NCI-H446 treated with DMSO at 0.1 percent for 48 hours (cell line): ENCODE measurements around the gene TUBA8.
"Not testable (repeated sequence)": the region's sequence is repeated elsewhere in the genome, so short reads cannot be mapped to it uniquely, and the experiment has no call there.

ENCODE experiments used
- DNase-seq: peaks from one replicate; lab custom pipeline; 2025; lab: John Stamatoyannopoulos, UW

The TUBA8 gene

DNA sequence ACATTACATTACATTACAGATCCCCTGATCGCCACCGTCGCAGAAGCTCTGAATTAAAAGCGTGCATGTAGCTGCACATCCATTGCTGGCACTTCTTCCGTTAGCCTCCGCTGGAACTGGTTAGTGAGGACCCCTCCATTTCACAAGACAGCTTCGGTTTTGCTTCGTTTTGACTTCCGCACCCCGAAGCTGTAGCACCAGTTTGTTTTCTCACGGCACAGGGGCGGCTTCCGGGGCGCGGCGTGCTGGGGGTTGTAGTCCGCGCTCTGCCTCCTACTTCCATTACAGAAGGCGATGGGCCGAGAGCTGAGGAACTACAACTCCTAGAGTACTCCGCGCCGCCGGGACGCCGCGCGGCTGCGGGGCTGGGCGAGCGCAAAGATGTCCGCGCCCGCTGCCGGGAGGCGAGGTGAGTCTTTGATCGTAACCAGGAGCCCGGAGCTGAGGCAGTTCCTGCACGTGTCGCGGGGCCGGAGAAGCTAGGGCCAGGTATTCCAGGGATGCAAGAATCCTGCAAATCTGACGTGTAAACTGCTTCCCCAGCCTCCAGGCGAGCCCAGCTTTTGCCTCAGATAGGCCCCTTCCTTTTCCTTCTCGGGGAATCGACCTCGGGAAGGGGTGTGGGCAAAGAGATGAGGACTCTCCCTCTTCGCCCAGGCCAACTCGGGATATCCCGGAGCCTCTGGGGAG lies 32.8 kb upstream of the TUBA8 start, which contains the start of gene PEX26:
Gene PEX26 (plus strand): TSS at position 352 of the 690 bp plus-strand sequence. CDS start 387 bp downstream, outside the sequence.
- DNase-seq, result peak; percentile 84

DNA sequence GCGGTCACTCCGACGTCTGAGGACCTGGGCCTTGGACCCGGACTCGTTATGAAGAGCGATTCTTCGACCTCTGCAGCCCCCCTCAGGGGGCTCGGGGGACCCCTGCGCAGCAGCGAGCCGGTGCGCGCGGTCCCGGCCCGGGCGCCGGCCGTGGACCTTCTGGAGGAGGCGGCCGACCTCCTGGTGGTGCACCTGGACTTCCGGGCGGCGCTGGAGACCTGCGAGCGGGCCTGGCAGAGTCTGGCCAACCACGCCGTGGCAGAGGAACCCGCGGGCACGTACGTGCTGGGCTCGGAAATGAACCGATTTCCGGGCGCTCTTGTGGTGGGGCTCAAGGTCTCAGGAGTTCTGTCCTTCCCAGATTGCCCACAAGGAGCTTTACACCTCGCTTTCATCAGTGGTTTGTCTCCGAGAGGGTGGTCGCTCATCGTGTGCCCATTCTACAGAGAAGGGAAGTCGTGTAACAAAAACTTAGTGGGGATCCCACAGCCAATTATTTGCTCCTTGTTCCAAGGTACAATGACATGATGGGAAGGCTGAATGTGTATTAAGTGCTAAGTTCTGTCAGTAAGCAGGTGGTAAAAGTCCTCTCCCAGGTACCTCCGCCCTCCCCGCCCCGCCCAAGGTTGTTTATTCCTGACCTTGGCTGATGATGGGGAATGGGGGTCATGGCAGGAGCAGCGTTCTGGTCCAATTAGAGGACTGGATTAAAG lies 32.1 kb upstream of the TUBA8 start:
- DNase-seq, result no peak

DNA sequence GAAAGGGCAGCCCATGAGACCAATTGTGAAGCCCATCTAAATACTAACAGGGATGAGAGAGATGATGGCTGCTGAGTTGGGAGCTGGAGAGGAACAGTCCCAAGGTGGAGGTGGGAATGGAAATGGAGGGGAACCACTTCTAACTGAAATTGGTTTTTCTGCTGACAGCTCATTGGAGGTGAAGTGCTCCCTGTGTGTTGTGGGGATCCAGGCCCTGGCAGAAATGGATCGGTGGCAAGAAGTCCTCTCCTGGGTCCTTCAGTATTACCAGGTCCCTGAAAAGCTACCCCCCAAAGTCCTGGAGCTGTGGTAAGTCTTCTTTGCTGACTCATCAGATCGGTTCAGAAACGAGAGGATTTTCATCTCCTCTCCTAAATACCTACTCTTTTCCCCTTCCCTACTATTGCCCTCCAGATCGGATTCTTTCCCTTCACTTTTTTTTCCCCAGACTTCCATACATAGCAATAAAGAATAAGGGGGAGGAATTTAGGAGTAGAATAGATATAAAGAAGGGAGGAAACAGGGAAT lies 30.8 kb upstream of the TUBA8 start:
- no peak for DNase-seq

DNA sequence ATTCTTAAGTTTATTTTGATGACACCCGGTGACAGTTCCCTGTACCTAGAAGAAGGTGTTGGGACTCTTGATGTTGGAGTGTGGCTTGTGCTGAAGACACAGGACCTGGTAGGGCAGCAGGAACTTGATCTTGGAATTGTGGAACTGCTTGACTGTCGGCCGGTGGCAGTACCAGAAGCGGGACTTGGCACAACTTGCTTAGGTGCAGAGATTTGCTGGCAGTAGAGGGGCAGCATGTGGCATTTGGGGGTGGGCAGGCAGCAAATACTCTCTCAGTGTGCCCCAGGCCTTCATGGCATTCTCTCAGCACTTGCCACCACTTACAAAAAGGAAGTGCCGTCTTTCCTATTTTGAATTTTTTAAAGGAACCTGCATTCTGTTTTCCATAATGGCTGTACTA lies 29.2 kb upstream of the TUBA8 start:
- no peak for DNase-seq

DNA sequence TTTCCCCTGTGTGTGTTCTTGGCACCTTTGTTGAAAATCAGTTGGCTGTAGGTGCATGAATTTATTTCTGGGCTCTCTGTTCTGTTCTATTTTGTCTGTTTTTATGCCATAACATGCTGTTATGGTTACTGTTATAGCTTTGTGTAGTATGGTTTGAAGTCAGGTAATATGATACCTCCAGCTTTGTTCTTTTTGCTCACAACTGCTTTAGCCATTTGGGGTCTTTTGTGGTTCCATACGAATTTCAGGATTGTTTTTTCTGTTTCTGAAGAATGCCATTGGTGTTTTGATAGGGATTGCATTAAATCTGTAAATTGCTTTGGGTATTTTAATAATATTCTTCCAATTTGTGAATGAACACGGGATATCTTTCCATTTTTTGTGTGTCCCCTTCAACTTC lies 28.1 kb upstream of the TUBA8 start:
- DNase-seq, result no peak

GRCh38 chr22:18083406-18083805 lies 27.2 kb upstream of the TUBA8 start:
- no peak for DNase-seq

DNA sequence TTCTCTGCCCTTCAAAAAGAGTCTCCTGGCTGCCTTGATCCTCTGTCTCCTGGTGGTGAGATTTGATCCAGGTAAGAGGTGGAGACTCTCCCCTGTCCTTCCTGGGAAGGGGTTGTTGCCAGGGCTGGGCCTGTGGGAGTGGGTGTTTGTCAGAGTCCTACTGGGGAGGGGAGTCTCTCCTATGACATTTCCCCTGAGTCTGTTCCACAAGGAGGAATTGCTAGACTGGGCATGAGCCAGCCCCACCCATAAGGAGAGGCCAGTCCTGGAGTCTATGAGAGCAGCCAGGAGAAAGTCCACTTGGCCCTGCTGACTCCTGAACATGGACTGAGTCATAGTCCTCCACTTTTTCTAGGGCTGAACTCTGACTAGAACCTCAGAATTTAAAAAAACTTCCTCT lies 25.4 kb upstream of the TUBA8 start:
- DNase-seq, result no peak

- no peak for DNase-seq
Measured at GRCh38 chr22:18087350-18087855, 23.2 kb upstream of the TUBA8 start.

GRCh38 chr22:18088825-18089568 lies 21.6 kb upstream of the TUBA8 start:
- DNase-seq, result no peak

DNA sequence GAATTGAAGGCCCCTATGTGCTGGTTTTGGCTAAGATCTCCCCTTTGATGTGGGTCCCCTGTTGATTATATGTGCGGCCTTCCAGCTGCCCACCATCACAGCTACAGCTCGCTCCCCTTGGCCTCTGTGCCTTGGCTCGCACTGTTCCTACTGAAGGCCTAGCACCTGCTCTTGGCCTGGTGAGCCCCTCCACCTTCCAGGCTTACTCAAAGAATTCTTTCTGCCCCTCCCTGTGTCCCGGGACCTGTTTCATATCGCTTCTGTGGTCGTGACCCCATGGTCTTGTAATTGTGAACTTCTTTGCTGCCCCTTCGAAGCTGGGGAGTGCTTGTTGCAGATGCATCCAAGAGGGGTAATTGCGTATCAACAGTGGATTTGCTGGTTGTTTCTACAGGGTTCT lies 20.3 kb upstream of the TUBA8 start:
- no peak for DNase-seq

DNA sequence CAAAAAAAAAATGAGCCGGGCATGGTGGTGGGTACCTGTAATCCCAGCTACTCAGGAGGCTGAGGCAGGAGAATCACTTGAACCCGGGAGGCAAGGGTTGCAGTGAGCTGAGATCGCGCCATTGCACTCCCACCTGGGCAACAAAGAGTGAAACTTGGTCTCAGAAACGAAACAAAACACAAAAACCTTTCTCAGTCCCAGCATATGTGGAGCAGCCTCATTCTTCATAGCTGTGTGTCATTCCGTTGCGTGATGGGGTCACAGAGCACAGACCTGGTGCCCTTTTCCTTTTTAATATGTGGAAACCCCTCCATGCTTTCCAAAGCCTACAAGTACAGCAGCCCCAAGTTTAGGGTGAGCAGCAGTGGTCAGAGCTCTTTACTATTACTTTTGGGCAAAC lies 19.1 kb upstream of the TUBA8 start:
- no peak for DNase-seq

- DNase-seq, result no peak
Measured at GRCh38 chr22:18091916-18092526, 18.6 kb upstream of the TUBA8 start.

DNA sequence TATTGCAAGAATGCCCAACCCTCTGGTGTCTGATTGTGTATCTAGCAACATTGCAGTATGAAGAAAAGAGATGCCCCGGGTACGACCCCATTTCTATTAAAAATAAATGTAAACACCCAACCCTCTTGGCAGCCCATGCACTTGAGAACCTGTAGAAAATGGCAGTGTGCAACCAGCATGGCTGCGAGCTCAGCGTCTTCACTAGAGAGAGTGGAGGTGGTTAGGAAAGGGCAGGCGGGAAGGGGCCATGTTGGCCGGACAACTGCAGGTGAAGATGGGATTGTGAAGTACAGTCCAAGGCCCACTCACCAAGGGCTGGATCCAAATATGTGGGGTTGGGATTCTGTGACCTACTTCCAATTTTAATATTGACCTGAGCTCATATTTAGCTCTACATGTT lies 16.9 kb upstream of the TUBA8 start:
- DNase-seq, result no peak

DNA sequence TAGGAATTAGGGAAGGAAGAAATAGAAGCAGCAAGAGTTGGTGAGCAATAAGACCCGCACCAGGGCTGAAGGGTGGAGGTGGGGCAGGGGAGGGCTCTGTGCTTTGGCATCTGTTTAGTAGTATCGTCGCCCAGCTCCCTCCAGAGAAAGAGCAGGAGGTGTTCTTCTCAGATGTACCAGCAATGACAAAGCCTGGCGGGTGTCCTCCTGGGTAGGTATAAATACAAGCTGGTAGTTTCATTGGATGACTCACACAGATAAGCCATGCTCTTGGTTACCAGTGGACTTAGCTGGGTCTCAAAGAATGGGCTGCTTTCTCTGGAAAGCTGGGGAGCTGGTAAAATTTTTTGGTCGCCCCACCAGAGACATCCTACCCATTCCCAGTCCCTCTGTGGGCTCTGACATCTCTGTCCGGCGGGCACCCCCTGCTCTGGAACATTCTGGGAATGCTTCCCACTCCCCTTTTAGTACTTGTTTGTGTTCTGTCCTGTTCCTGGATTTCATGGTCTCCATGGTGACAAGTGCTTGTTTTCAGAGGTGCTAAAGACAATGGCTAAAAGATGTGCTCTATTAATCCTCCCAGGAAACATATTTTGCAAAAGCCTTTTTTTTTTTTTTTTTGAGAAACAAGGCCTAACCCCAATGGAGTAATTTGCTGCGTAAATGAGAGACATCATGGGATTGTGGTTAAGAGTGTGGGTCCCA lies 15.4 kb upstream of the TUBA8 start:
- no peak for DNase-seq

DNA sequence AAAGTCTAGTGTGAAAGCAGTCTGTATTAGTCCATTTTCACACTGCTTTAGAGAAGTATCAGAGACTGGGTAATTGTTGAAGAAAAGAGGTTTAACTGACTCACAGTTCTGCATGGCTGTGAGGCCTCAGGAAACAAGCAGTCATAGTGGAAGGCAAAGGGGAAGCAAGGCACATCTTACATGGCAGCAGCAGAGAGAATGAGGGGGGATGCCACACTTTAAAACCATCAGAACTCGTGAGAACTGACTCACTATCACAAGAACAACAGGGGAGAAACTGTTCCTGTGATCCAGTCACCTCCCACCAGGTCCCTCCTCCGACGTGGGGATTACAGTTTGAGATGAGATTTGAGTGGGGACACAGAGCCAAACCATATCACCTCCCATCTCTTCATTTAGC lies 13.8 kb upstream of the TUBA8 start:
- DNase-seq, result no peak

DNA sequence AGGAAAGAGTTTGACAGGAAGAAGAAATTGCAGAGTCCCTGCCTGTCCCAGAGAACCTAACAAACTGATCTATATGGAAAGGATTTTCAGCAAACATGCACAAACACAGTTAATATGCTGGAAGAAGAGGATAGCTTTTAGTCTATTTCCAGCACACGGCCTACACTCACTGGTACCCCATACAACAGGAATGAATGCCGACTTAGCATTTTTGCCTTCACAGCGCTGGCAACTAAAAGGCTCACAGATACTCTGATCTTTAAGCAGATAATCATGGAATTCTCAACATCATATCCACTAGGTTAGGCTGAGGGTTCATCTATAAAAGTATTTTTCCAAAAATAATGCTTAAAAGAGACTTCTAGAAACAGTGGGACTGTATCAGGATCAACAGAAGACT lies 9.8 kb upstream of the TUBA8 start:
- DNase-seq, result no peak

GRCh38 chr22:18101536-18101935 lies 9.1 kb upstream of the TUBA8 start:
- DNase-seq, result no peak

- no peak for DNase-seq
Measured at GRCh38 chr22:18103527-18104269, 6.9 kb upstream of the TUBA8 start.

GRCh38 chr22:18104566-18104965 lies 6.0 kb upstream of the TUBA8 start:
- DNase-seq, result no peak

DNA sequence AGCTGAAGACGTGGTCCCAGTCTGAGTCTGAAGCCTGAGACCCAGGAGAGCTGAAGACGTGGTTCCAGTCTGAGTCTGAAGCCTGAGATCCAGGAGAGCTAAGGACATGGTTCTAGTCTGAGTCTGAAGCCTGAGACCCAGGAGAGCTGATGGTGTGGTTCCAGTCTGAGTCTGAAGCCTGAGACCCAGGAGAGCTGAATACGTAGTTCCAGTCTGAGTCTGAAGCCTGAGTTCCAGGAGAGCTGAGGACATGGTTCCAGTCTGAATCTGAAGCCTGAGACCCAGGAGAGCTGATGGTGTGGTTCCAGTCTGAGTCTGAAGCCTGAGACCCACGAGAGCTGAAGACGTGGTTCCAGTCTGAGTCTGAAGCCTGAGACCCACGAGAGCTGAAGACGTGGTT lies 4.6 kb upstream of the TUBA8 start:
- not testable (repeated sequence) for DNase-seq
